Muscle layer of duodenum (tissue), 2 donors: Measurements from ENCODE around the gene ELMO3.

Source experiments
- H3K27ac ChIP-seq: one replicate; pipeline ENCODE4 v1.7.0; 2013; ENCODE audit warnings: mild to moderate bottlenecking, low read length
- H3K27me3 ChIP-seq: one replicate; pipeline ENCODE4 v1.7.0; 2013; ENCODE audit warnings: low read depth, mild to moderate bottlenecking, control low read depth, low read length
- H3K36me3 ChIP-seq, 2 donors: one replicate each; pipeline ENCODE4 v1.7.0; 2013; ENCODE audit warnings: low read length in 2 of 2, control low read depth in 1 of 2, mild to moderate bottlenecking in 1 of 2; ENCODE audit not compliant: insufficient read depth in 2 of 2, control insufficient read depth in 1 of 2
- H3K4me1 ChIP-seq, 2 donors: one replicate each; pipeline ENCODE4 v1.7.0; 2013; ENCODE audit warnings: low read length in 2 of 2, mild to moderate bottlenecking in 2 of 2, control low read depth in 1 of 2, moderate library complexity in 1 of 2; ENCODE audit not compliant: insufficient read depth in 2 of 2, control insufficient read depth in 1 of 2
- H3K4me3 ChIP-seq, 2 donors: one replicate each; pipeline ENCODE4 v1.7.0; 2013; ENCODE audit warnings: low read length in 2 of 2, low read depth in 1 of 2, mild to moderate bottlenecking in 1 of 2
- H3K9me3 ChIP-seq, 2 donors: one replicate each; pipeline ENCODE4 v1.7.0; 2013; ENCODE audit warnings: low read length in 2 of 2, control low read depth in 1 of 2, mild to moderate bottlenecking in 1 of 2; ENCODE audit not compliant: control insufficient read depth in 1 of 2
- donor health status: healthy.

The ELMO3 gene, protein sequence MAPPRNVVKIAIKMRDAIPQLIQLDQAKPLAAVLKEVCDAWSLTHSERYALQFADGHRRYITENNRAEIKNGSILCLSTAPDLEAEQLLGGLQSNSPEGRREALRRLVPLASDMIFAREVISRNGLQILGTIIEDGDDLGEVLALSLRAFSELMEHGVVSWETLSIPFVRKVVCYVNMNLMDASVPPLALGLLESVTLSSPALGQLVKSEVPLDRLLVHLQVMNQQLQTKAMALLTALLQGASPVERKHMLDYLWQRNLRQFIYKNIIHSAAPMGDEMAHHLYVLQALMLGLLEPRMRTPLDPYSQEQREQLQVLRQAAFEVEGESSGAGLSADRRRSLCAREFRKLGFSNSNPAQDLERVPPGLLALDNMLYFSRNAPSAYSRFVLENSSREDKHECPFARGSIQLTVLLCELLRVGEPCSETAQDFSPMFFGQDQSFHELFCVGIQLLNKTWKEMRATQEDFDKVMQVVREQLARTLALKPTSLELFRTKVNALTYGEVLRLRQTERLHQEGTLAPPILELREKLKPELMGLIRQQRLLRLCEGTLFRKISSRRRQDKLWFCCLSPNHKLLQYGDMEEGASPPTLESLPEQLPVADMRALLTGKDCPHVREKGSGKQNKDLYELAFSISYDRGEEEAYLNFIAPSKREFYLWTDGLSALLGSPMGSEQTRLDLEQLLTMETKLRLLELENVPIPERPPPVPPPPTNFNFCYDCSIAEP

DNA sequence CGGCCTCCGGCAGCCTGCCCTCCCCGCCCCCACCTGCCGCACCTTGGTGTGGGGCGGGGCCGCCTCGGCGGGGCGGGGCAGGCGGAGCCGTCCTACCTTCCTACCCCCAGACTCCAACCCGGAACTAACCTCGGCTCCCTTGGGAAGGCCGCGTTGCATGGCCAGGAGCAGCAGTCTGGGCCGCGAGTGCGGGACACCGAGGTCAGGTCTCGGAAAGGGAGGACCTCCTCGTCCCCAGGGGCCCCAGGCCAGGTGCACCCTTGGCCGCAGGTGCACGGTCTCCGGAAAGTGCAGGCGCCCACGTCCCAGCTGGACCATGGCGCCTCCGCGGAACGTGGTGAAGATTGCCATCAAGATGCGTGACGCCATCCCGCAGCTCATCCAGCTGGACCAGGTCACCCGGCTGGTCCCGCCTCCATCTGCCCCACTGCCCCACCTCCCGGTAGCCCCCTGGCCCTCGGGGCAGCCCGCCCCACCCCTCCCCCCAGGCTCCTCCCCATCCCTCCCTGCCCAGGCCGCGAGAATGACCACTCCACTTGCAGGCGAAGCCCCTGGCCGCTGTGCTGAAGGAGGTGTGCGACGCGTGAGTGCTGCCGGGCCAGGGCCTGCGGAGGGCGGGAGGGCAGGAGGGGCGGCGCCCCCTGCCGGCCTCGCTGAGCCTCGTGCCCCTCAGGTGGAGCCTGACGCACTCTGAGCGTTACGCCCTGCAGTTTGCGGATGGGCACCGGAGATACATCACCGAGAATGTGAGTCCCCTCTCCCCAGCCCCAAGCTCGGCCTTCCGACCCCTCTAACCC lies at the start of gene ELMO3:
ELMO3 (plus strand) TSS at position 121 of the 797 bp plus-strand sequence; CDS start at position 317, 196 bp downstream.
- Histone ChIP-seq H3K36me3 (peaks cover 40 to 52% of the 10 kb centered on the region in 2 donors), H3K27me3 (no peaks in the 10 kb centered on the region), H3K27ac (peak within 1 kb of the TSS; percentile 56), H3K4me1 (peaks cover 0 to 13% of the 10 kb centered on the region in 2 donors), H3K9me3 (no peaks in the 10 kb centered on the region), H3K4me3 (peak within 1 kb of the TSS in 1 of 2 donors; percentile 11)

DNA sequence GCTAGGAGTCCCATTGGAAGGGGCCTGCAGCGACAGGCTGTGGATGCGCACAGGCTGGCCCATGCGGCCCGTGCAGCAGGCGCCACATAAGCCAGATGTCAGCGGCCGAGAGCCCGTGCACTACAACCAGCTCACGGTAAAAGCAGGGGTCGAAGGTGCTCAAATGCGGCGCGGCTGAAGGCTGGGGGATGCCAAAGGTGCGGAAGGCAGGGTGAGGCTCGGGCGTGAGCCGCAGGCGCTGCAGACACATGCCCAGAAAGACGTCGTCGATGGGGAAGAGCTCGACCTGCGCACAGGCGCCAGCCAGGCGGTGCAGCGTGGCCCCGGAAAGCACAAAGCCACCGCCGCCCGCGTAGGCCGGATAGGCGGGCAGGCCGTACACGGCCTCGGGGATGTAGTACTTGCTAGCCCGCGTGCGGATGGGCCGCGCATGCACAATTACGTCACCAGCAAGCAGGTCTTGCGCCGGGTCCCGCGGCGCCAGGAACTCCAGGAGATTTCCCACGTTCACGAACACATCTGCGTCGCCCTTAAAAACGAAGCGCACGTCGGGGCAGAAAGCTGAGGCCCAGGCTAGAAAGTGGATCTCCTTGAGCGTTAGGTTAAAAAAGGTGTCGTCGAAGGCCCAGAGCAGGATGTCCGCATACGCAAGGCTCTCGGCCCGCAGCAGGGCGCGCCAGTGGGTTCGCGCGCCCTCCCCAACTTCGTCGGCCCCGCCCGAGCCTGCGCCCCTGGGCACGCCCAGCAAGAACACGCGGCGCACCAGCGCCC lies 49.5 kb upstream of the ELMO3 start:
- Histone ChIP-seq H3K27me3 (no peaks in the 10 kb centered on the region), H3K4me1 (peaks cover 0 to 18% of the 10 kb centered on the region in 2 donors), H3K4me3 (no peak overlapping the region), H3K9me3 (no peaks in the 10 kb centered on the region), H3K27ac (no peak overlapping the region), H3K36me3 (peaks cover 34 to 46% of the 10 kb centered on the region in 2 donors)

DNA sequence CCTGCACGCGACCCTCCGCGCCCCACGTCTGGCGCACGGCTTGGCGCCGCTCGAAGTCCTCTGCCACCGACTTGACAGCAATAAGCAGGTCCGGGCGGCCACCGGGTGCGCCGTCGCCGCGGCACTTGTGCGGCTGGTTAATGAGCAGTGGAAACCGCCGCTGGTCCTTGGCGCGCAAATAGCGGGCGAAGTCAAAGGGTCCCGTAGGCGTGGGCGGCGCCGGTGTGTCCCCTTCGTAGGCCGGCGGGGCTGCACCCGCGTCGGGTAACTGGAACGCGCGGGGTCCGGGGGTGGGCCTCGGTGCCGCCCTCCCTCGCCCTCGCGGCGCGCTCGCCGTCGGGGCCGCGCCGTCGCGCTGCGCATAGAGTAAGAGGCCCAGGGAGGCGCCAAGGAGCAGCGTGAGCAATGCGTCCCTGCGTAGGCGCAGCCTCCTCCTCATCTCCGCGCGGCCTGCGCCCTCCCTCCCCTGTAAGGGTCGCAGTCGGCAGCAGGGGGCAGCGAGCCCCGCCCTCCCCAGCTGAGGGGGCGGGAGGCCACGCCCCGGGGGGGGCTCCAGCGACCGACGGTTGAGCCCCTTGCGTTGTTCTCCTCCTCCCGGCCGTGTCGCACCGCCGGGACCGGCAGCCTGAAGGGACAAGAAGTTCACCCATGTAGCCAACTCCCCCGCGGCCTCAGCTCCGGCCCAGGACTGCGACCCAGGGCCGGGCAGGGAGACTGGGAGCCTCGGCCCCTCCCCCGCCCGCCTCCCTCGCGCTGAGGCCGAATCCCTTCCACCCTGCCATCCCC lies 48.7 kb upstream of the ELMO3 start:
- Histone ChIP-seq H3K27ac (no peak overlapping the region), H3K9me3 (no peaks in the 10 kb centered on the region), H3K27me3 (no peaks in the 10 kb centered on the region), H3K36me3 (peaks cover 26 to 38% of the 10 kb centered on the region in 2 donors), H3K4me1 (peaks cover 0 to 25% of the 10 kb centered on the region in 2 donors), H3K4me3 (peak overlapping the region; percentile 61 to 82)

DNA sequence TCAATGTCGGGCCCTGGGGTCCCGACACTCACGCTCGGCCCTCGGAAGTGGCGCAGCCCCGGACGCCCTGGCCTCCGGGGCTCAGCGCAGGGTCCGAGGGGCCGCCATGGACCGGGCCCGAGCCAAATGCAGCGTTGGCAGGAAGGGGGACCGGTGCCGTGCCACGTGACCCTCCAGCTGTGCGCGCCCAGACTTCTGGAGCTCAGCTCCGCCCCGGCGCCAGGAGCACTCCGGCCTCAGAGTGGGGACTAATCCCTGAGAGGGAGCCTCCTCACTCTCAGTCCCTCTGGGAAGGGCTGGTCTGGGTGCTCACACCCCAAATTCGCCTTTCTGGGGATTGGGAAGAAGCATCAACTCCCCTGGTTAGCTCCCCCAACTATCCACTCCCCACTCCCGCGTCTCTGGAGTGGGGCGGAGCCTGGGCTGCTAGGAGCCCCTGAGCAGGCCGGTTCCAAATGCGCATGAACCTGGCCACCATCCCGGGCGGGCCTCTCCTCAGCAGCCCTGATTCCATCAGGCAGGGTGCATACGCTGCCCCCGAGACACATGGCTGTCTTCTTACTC lies 48.0 kb upstream of the ELMO3 start, which contains the start of gene B3GNT9:
B3GNT9 (minus strand) TSS at position 166 of the 564 bp plus-strand sequence. CDS start 513 bp downstream, outside the sequence.
- H3K27me3 ChIP-seq, result no peaks in the 10 kb centered on the region
- H3K4me3 ChIP-seq, result peak within 1 kb of the TSS; percentile 61 to 82
- peaks cover 20 to 31% of the 10 kb centered on the region in 2 donors for H3K36me3 ChIP-seq
- peaks cover 0 to 32% of the 10 kb centered on the region in 2 donors for H3K4me1 ChIP-seq
- no peaks in the 10 kb centered on the region for H3K9me3 ChIP-seq
- H3K27ac ChIP-seq, result no peak within 1 kb of the TSS

DNA sequence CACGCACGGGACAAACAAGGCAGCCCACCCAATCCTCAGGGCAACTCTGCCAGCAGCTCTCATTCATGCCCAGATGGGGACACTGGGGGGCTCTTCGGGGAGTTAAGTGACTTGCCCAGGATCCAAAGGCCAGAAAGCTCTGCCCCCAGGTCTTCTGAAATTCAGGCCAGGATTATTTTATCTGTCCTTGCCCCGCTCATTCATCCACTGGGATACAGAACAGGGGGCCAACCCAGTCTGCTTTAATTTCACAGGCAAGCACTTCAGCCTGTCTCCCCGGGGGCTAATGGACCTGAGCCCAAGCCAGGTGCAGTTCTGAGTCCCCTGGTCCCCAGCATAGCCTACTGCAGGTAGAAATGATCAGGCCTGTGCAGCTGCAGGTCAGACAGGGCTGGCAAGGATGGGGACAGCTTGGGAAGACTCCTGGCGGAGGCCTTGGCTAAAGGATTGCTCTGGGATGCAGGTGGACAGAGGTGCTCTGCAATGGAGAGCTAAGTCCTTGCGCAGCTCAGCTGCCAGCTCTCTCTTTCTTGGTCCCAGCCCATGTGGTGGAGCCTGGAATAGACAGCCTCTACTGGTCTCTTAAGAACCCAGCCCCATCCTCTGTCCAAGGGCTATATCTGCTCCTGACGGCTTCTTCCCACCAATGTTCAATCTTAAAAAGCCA lies 47.4 kb upstream of the ELMO3 start:
- Histone ChIP-seq H3K4me1 (peaks cover 0 to 32% of the 10 kb centered on the region in 2 donors), H3K36me3 (peaks cover 13 to 24% of the 10 kb centered on the region in 2 donors), H3K9me3 (no peaks in the 10 kb centered on the region), H3K4me3 (peak overlapping the region; percentile 61 to 82), H3K27me3 (no peaks in the 10 kb centered on the region), H3K27ac (no peak overlapping the region)

DNA sequence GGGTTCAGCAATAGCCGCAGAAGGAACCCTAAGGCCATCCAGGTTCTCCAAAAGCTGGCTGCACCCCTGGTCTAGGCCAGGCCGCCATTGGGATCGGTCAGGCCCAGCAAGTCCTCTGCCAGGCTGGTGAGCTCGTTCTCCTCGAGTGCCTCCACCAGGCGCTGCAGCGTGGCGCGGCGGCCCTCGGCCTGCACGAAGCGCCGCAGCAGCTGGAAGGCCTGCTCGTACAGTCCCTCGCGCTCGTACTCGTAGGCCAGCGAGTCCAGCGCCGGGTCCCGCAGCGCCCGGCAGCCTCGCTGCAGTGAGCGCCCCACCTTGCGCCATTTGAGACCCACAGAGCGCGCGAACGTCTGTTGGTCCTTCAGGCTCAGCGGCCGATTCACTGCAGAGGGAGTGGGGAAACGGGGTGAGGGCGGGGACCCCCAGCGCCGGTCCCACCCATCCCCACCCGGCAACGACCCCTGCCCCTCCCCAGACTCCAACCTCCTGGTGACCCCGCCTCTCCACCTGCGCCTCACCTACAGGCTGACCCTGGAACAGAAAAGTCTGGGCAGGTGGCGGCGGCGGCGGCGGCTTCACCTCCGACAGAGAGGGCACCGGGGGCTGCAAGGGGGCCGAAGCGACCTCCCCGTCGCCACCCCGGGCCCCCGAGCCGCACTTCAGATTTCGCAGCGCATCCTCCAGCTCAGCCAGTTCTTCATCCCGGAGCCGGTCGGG lies 44.2 kb upstream of the ELMO3 start:
- H3K27me3 ChIP-seq, result no peaks in the 10 kb centered on the region
- peaks cover 3 to 40% of the 10 kb centered on the region in 2 donors for H3K4me1 ChIP-seq
- peak overlapping the region in 1 of 2 donors; percentile 54 for H3K4me3 ChIP-seq
- no peak overlapping the region for H3K27ac ChIP-seq
- no peaks in the 10 kb centered on the region for H3K9me3 ChIP-seq
- no peaks in the 10 kb centered on the region for H3K36me3 ChIP-seq

DNA sequence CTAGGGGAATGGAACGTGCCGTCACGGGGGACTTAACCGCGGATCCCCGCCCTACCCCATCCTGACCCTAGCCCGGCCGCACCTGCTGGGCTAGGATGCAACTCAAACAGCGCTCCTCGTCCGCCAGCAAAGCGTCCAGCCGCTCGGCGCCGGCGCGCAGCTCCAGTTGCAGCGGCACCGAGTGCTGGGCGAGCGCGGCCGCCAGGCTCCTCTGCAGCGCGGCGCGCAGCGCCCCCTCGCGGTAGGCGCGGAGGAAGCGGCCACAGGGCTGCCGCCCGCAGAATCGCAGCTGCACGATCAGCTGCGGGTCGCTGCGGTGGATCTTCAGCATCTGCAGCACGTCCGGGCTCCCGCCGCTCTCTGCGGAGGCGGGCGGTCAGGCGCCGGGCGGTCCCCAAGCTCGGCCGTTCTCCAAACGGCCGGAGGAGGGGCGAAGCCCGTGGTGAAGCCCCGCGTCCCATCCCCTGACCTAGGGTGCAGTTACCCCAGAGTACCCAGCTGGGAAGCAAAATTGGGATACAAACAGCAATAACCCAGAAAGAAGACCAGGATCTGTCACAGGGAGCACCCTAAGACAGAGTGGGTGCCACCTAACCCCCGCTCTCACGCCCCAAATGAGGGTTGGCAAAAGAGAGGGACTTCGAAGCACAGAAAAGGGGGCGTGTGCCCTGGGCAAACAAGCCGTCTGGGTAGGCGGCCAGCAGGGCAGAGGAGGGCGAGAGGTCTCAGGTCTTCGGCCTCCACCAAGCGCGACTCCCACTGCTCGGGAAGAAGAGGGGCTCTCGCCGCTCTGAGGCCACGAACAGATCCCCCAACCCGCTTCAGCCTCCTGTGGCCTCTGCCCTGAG lies 43.4 kb upstream of the ELMO3 start:
- peaks cover 3 to 33% of the 10 kb centered on the region in 2 donors for H3K4me1 ChIP-seq
- H3K36me3 ChIP-seq, result no peaks in the 10 kb centered on the region
- no peaks in the 10 kb centered on the region for H3K27me3 ChIP-seq
- H3K9me3 ChIP-seq, result no peaks in the 10 kb centered on the region
- peak overlapping the region in 1 of 2 donors; percentile 54 for H3K4me3 ChIP-seq
- no peak overlapping the region for H3K27ac ChIP-seq

DNA sequence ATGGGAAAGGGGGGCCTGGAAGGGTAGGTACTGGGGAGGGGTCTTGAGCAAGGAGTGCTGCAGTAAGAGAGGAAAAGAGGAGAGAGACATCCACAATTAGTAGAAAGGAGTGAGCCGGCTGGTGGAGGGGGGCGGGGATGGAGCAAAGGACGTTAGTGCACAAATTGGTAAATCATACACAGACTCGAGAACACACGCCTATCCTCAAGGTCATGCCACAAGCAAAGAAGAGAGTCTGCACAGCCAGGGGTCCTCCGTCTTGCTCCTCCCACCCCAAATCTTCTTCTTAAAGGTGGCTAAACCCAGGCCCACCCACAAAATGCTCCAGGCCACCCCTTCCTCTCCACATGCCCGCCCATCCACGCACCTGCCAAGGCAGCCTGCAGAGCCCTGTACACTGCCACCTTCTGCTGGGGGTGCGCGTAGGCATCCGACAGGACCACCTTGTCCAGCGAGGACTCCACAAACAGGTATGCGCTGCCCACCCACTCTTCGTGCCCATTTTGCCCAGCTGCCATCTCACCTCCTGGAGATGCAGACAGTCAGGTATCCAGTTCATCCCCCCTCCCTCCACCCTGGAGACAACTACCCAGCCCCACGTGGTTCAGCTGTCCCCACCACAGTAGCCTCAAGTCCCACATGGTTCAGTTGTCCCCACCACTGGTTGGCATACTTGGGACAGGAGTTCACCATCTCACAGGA lies 42.6 kb upstream of the ELMO3 start:
- Histone ChIP-seq H3K4me3 (no peak overlapping the region), H3K9me3 (no peaks in the 10 kb centered on the region), H3K4me1 (peaks cover 5 to 32% of the 10 kb centered on the region in 2 donors), H3K36me3 (no peaks in the 10 kb centered on the region), H3K27ac (no peak overlapping the region), H3K27me3 (no peaks in the 10 kb centered on the region)
